Pons (tissue), 1 donor: Measurements from ENCODE around the gene CTNNA2.
A peak's percentile ranks its signal among the peaks of the same experiment; 100 is the strongest.

Experiments
- DNase-seq: peaks from one replicate; pipeline ENCODE4 v3.0.0-alpha.2; 2016; ENCODE audit warnings: low spot score

CTNNA2 gene

DNA sequence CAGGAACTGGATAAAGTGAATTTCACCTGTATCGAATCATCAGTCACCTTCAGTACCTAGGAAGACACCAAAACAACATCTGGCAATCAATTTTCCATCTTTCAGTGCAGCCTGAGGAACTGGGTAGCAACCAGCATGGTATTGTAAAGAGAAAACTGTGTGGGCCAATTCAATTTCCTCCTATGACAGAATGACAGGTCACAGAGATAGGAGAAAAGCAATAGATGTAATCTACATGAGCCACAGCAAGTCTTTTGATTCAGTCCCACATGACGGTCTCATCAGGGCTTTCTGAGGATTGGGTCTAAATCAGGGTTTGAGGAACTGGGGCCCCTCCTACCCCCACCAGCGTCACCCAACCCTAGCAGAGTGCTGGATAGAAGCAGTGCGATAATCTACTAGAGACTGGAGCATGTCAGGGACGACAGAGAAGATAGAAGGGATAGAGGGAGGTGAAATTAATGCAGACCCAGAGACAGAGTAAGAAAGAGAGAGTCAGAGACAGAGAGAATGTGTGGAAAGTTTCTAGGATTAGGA lies 523.0 kb downstream of the CTNNA2 start:
- DNase-seq, result no peak

DNA sequence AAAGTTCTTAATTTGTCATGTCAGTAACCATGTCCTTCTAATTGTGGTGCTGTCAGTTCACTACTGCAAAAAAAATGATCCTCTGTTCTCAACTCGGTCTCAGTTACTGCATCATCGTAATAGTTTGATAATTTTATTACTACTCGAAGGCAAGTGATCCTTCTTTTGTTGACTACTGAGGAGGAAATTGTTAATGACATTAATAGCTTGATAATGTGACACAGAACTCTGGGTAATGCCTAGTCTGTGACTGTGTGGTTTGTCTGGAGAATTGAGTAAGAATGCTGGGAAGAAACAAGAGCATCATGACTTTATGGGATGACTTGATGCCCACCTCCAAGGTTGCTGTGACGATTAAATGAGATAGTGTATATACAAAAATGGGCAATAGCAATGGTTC lies 524.5 kb downstream of the CTNNA2 start:
- no peak for DNase-seq

DNA sequence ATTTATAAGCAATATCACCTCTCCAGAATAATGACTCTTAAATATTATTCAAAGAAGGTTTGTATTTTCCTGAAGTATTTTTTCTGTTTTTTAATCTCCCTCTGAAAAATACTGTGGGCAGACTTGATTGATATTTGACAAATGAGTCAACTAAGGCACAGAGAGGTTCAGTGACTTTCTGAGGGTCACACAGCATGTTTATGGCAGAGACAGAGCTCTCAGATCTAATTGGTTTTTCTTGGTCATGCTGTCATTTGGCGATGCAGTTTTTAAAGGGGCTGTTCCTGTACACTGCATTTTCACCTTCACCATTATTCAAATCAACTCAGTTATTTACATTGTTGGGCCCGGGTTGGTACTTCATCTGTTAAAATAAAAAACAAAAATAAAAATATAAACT lies 527.4 kb downstream of the CTNNA2 start:
- no peak for DNase-seq

DNA sequence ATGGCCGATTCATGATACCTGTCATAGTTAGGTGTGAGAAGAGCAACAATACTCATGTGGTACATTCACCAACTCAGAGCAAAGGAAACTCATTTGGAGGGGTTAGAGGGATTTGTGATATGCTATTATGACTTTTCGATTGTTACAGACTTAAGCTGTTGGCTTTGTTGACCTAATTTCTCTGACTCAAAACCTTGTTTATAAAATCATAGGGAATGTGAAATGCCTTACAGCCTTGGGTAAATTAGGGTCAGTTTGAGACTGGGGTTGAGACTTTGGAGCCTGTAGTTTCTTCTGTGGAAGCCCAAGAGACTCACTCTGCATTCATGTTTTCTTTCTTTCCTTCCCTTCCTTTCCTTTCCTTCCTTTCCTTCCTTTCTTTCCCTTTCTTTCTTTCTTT lies 529.8 kb downstream of the CTNNA2 start:
- DNase-seq, result no peak

DNA sequence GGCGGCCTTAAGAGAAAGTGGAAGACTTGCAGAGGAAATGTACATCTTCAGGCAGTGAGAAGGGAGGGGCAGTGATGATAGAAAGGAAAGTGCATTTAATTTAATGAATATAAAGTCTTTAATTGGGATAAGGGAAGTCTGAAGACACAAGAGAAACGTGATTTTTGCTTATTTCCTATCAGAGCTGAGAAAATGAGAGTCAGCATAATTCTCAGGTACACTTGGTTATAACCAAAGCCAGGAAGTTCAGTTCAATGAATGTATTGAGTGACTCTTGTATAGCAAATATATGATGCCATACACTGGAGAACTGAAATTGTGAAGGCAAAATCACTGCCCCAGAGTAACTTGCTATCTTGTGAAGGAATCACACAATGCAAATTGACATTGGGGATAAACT lies 535.4 kb downstream of the CTNNA2 start:
- no peak for DNase-seq

DNA sequence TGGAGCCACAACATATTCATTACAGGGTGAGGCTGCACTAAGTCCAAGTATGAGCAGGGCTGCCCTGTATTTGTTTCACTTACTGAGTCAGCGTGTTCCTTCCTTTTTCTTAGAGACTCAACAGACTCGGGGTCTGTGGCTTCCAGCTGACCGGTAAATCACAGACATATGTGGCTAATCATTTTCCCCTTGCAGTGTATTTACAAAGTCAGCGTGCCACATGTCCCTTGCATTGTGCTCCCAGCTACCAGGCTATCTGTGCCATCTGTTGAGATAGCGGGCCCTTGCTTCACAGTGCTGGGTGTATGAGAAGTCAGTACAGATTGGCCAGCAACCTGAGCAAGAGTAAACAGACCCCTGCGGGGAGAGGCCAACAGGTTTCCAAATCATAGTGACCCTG lies 537.4 kb downstream of the CTNNA2 start:
- DNase-seq, result no peak

DNA sequence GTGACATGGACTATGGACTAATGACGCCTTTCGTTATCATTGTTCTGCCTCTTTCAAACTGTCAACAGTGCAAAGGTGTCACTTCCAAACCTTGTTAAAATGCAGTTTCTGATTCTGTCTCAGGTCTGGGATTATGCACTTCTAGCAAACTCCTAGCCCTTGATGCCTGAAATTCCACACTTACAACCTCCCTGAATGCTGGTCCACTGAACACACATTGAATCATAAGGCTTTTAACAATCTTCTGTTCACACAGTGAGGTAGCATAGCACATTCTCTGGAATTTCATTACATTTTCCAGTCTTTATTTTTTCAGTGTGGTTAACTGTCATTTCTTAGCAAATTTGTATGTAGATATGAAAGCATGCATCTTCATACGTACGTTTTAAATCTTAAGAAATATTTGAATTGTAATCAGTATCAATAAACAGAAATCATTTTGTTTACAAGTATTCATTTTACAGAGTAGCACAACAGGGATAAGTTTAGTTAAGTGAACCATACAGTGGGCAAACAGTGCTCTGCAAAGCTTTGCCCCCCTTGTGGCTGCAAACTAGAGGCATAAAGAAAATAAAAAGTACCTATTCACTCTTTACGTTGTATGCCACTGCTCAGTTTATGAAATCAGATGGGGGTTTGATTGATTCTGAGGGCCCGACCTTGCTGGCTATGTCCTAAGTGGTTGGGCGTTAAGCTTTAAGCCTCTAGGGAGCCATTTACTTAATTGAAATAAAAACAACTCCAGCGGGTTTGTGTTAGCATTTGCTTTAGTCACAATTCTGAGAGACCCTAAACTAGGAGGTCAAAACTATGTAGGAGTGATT lies 540.9 kb downstream of the CTNNA2 start:
- no peak for DNase-seq

DNA sequence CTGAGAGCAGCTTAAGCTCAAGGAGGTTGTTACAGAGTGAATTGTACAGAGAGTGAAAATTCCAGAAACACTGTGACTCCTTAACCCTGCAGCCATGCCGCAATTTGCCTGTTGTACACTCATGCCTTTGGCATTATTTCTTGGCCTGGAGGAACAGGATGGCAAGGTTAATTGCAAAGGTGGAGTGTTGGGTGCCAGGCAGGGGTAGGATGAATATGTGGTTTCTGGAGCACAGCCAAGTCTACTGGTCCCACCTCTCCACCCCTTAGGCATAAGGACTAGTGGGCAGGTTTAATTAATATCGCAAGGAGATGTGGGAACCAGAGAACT lies 541.5 kb downstream of the CTNNA2 start:
- DNase-seq, result no peak

DNA sequence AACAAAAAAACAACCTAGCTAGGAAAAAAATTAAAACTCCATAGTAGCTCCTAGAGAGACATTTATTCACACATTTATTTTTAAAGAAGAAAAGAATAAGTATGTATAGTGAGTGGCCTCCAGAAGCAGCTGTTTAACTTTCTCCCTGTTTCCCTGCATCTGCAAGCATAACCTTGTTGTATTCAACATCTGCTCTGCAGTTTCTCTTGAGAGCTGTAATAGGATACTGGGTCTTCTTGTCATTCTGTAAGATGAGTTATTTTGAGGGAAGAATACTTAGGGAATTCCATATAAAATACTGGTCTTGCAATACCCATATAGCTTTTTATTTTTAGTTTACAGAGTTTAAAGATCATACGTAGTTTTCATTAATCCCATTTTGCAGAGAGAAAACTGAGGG lies 545.1 kb downstream of the CTNNA2 start:
- DNase-seq, result no peak

DNA sequence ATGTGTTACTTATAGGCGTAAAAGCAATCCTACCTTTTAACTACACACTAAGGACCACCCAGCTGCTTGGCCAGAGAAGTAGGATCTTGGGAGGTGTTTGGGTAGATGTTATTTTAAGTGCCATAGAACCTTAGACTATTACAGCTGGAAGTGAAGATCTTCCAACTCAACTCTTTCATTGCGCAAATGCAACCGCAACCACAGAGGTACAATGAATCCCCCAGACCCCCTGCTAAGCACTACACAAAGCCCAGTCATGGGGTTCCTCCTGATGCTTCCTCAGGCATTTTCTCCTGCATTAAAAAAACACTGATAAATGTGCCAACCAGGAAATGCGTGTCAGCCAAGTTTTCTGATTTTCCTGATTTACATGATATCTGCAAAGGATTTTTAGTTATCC lies 545.7 kb downstream of the CTNNA2 start:
- no peak for DNase-seq

DNA sequence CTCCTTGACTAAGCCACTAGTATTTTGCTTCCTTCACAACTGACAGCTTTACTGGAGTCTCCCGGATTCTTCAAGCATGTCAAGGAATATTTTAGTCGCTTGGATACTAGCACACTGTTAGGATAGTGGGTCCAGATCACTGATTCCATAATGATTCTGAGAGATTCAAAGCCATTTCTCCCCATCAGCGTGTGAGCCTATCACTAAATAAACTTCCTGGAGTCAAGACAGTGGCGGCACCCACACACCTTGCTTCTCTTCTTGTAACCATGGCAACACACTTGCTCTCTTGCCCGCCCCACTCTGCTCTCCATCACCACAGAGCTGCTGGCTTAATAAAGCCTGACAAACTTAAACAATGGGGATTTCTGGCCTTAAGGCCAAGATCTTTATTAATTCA lies 546.6 kb downstream of the CTNNA2 start:
- no peak for DNase-seq

DNA sequence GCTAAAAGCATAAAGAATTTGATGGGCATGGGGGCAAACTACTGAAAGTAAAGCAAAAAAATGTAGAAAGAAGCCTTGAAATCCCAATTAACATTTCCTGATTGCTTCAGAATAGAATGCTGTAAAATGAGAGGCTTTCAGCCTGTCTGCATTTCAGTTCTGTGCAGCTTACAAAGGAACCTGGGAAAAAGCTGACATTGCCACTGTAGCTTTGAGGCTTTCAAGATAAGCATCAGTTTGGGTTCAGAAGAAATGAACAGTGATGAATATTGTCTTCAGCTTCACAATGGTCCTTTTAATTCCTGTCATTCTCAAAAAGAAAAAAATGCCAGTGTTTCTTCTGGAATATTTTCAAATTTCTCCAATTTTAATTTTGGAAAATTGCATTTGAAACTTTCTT lies 549.0 kb downstream of the CTNNA2 start:
- peak; percentile 63 for DNase-seq

DNA sequence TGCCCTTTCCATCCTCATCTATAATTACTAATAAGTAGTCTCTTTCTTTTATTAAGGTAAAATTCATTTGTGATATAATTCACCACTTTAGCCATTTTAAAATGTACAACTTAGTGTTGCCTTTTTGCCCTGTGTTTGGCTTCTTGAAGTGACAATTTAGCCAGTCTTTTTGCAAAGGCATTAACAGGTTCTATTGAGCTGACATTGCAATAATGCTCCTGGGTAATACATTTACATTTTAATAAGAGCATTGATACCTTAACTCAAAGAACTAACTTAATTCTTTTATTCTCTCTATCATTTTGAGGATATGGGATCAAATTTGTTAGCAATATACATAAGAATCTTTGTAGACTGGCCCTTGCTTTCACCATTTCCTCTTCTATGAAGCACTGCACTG lies 549.4 kb downstream of the CTNNA2 start:
- peak; percentile 15 for DNase-seq

DNA sequence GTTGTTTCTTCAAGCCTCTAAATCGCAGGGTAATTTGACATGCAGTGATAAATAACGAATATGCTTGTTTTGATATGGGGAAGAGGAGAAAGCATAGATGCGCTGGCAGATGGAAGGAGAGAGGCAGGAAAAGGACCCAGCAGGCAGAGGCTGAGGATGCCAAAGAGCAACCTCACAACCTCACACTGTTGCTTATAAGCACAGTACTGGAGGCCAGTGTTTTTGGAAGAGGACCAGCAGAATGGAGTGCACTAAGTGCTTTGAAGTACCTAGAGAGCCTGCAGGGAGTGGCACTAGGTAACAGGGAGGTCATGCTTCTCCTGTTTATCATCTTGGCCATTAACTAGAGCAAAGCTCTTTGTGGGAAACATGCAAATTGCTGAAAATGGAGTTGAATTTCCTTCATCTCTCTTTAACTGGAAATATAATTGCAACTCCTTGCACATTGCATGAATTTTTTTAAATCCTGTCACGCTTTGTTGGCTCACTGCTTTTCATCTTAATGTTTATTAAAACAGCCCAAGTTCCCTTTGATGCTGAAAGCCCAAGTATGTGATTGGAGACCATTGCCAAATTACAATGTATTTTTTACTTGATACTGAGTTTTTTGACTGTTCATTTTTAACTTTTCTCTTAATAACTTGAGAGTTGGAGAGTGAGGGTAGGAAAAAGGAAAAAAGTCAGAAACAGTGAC lies 555.3 kb downstream of the CTNNA2 start:
- no peak for DNase-seq

DNA sequence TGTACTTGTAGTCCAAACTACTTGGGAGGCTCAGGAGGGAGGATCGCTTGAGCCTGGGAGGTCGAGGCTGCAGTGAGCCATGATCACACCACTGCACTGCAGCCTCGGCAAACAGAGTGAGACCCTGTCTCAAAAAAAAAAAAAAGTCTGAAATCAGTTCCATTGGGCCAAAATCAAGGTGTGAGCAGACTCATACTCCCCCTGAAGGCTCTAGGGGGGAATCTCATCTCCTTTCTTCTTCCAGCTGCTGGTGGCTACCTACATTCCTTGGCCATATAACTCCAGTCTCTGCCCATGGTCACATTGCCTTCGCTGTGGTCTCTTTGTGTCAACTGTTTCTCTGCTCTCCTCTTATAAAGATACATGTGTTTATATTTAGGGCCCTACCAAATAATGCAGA lies 557.7 kb downstream of the CTNNA2 start:
- DNase-seq, result no peak

DNA sequence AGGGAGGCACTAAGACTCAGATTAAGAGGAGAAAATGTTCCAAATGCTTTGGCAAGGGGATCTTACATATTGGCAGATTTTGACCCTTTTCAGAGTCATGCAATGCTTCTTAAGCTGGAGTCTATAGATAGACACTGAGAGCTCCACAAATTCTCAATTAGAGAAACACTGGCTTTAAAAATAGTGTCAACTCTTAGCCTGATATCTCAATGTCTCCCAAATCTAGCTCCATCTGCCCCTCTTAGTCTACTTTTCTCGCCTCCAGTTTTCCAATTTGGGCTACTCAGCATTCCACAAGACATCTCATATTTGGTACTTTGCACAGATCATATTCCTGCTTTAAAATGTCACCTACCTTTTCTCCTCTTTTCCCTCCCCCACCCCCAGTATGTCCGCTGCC lies 559.1 kb downstream of the CTNNA2 start:
- DNase-seq, result no peak

DNA sequence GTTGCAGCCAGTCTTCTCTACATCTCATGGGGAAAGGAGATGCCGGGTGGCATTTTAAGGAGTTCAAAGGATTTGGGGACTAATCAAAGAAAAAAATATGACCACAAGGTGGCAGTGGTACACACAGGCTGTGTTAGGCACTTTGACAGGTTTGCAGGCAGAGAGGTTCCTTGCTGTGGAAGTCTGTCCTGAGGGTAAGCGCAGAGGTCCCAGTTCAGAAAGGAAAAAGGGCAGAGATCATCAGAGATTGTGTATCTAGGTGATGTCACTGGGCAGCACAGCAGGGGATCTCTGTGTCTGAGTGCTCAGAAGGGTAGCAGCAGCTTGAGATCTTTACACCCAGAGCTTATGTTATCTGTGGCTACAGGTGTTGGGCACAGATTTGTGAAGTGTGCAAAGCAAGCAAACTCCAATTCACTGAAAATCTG lies 560.3 kb downstream of the CTNNA2 start:
- DNase-seq, result peak; percentile 77

DNA sequence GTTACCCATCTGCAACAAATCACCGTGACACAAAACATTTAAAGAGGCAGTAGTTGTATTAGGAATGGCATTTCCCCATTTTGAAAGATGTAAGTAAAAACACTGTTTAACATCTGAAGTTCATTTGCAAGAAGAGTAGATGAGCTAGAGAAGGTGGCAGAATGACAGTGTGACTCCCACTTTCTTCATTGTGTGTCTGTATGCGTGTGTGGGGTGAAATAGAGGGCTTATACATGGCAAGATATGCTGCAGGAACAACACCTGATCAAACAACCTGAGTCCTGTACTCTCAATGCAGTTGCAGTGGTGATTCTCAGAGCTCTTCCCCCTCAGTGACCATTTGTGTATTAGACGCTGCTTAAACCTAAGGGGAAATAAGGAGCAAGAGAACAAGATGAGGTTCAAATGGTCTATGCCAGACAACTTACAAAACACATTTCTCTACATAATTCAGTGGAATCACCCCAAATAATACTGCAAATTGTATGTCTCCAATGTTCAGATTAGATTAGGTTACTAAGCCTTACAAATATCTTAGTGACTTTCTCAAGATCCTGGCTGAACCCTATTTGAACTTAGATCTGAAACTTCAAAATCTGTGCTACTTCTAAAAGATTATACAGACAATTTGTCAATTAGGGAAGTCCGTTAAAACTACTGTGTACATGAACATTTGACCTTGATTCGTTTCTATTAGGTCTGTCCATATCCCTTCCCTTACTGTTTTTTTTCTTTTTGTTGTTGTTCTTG lies 561.6 kb downstream of the CTNNA2 start:
- DNase-seq, result no peak

DNA sequence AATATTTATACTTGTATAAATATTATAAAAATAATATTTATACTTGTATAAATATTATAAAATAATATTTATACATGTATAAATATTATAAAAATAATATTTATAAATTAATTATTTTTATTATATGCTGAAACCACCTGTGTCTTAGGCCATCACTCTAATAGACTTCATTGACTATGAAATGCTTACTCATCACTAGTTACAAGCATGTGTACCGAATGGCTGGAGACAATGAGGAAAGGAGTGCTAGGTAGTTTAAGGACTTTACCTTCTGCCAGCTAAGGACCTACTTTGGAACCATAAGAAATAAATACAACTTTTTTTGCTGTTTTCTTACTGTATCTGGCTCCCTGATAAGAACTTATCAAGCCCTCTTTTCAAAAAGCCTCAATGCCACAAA lies 562.9 kb downstream of the CTNNA2 start:
- DNase-seq, result no peak

DNA sequence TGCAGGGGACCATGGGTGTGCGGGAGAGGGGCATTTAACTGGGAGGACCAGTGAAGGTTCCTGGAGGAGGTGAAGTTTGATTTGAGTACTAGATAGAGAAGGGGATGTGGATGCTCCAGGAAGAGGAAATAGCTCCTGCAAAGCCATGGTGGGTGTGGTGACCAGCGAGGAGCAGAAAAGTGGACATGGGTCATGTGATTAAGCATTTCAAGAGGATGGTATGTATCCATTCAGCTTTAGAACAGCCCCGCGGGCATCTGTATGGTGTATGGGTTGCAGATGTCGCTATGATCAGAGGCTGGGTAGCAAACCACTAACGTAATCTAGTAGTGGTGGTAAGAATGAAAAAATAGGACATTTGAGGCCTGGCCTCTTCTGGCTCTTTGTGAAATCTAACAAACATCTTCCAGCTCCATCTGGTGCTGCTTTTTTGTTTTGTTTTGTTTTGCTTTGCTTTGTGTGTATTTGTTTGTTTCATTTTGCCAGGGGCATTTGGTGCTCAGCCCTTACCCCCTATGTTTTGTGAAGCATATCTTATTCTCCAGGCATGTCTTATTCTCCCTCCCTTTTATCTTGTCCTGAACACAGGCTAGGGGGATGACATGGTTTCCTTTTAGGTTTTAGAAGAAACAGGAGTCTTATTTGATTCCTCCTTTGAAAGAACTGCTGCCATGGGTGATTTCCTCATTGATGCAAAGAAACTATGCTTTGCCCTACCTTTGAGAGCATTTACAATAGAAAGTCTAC lies 565.6 kb downstream of the CTNNA2 start:
- DNase-seq, result no peak

DNA sequence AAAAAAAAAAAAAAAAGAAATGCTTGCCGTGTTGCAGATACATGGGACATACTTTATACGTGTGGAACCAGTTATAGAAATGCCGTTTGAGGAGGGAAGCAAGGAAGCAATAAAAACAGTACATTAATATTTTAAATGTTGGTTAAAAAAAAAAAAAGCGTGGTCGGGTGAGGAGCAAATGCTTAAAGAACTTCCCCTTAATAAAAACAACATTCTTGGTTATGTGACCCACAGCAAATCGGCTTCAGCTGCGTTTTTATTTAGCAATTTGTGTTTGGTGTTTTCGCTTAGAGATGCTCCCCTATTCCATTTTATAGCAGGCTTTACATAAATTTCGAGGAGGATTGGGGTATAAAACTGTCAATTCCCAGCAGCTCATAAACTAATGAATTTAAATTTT lies 568.1 kb downstream of the CTNNA2 start:
- no peak for DNase-seq

DNA sequence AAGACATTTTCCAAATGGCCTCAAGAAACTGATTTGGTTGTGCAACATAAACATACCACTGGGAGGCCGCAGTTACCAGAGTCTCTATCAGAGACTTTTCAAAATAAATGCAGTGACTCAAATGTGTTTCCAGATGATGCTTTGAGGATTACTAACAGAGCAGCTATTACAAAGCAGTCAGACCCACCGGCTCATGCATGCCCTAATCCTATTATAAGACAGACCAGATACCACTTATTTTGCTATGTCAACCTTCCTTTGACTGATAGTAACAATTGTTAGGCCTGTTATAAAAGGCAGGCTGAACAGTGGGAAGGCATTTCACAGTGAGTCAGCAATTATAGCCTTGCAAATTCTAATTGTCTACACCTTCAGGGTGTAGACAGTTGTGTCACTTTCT lies 574.0 kb downstream of the CTNNA2 start:
- no peak for DNase-seq
